ENCODE measurements around the gene XRCC6.
"Not testable (repeated sequence)": the region's sequence is repeated elsewhere in the genome, so short reads cannot be mapped to it uniquely, and the experiment has no call there.

DNA sequence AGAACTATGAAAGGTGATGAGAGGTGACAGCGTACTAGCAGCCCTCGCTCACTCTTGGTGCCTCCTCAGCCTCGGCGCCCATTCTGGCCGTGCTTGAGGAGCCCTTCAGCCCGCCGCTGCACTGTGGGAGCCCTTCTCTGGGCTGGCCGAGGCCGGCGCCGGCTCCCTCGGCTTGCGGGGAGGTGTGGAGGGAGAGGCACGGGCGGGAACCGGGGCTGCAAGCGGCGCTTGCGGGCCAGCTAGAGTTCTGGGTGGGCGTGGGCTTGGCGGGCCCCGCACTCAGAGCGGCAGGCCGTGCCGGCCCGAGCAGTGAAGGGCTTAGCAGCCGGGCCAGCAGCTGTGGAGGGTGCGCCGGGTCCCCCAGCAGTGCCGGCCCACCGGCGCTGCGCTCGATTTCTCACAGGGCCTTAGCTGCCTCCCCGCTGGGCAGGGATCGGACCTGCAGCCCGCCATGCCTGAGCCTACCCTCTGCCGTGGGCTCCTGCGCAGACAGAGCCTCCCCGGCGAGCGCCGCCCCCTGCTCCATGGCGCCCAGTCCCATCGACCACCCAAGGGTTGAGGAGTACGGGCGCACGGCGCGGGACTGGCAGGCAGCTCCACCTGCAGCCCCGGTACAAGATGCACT is 27.6 kb upstream of the XRCC6 start:
- TF ChIP-seq POLR2AphosphoS5, POLR2A (IDR thresholded peaks at IDR 0.05; ENCODE audit: low read depth, low read length): not testable (repeated sequence)

Data from GM12892 (cell line).